NOMO-1 (cell line): Measurements from ENCODE around the gene LRRC37A3.
"Not testable (repeated sequence)": the region's sequence is repeated elsewhere in the genome, so short reads cannot be mapped to it uniquely, and the experiment has no call there.

Experiments used
- DNase-seq, 2 experiments: peaks; one replicate each; lab custom pipeline; 2025; ENCODE audit not compliant: unreplicated experiment in 2 of 2; lab: John Stamatoyannopoulos, UW

LRRC37A3 gene

GRCh38 chr17:64919289-64920025 is at the start of gene LRRC37A3:
LRRC37A3 (minus strand) TSS chr17:64919478; CDS start chr17:64897257, 22,221 bp downstream.
- peak; percentile 91 to 93 for DNase-seq

- peak; percentile 45 to 51 for DNase-seq
Observed at GRCh38 chr17:64965873-64966287, 46.6 kb upstream of the LRRC37A3 start.

DNA sequence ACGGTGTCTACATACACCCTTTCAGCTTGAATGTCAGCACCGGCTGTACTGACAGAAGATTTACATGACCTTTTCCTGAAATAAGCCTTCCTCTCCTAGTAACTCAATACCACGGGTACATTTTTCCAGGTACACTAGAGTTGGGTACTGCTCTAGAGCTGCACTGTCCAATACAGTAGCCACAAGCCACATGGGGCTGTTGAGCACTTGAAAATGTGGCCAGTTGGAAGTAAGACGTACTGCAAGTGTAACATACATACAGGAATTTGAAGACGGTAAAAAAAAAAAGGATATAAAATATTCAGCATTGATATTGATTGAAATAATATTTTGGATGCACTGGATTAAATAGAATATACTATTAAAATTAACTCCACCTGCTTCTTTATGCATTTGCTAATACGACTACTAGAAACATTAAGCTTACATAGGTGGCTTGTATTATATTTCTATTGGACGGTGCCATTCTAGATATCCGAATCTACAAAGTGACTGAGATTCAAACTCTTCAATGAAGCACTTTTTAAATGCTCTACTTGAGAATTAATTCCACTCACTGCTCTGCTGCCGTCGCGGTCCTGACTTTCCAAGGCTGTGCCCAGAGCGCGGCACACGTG is 46.1 kb upstream of the LRRC37A3 start:
- DNase-seq = not testable (repeated sequence)

- DNase-seq = no peak
Observed at GRCh38 chr17:64964796-64965195, 45.5 kb upstream of the LRRC37A3 start.

DNA sequence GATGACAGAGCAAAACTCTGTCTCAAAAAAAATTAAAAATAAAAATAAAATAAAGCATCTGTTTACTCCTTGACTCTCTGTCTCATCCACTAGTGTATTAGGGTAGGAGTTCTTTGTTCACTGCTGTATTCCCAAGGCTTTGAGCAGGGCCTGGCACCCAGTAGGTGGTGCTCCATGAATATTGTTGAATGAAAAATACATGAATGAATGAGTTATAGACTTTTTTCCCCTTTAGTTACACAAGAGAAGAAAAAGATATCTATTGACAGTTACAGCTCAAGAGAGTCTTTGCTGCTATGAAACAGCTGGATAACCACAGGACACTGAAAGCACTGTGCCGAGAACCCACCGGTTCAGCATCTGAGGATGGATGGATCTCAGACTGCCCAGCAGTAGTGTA is 44.5 kb upstream of the LRRC37A3 start:
- DNase-seq = not testable (repeated sequence)

GRCh38 chr17:64961563-64962378 is 42.5 kb upstream of the LRRC37A3 start:
- peak; percentile 70 to 77 for DNase-seq

GRCh38 chr17:64951877-64952276 is 32.6 kb upstream of the LRRC37A3 start:
- no peak for DNase-seq

GRCh38 chr17:64950871-64951270 is 31.6 kb upstream of the LRRC37A3 start:
- DNase-seq = no peak

- DNase-seq = no peak
Observed at GRCh38 chr17:64947152-64947551, 27.9 kb upstream of the LRRC37A3 start.

DNA sequence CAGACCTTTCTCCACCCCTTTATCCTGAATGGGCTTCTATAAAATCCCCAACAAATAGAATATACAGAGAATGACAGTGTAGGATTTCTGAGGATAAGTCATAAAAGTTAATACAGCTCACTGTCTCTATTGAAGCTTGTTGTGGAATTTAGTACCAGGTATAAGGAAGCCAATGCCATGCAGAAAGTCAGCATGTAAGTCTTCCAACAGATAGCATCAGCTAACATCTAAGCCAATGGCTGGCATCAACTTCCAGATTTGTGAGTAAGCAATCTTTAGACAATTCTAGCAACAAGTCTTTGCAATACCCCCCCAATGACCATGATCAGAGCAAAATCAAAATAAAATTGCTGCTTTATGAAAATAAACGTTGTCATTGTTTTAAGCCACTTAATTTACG is 22.5 kb upstream of the LRRC37A3 start:
- no peak for DNase-seq

DNA sequence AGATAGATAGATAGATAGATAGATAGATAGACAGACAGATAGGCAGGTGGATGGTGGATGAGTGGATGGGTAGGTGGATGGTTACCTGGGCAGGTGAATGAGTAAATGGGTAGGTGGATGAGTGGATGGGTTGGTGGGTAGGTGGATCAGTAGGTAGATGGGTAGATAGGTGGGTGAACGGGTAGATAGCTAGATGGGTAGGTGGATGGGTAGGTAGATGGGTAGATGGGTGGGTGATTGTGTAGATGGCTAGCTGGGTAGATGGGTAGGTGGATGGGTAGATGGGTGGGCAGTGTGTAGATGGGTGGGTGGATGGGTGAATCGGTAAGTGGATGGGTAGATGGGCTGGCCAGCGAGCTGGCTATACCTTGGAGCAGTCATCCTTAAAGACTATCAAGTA is 21.8 kb upstream of the LRRC37A3 start:
- no peak for DNase-seq

GRCh38 chr17:64940055-64940454 is 20.8 kb upstream of the LRRC37A3 start:
- no peak for DNase-seq

- peak; percentile 33 to 57 for DNase-seq
Observed at GRCh38 chr17:64938925-64939474, 19.7 kb upstream of the LRRC37A3 start.

GRCh38 chr17:64938290-64938689 is 19.0 kb upstream of the LRRC37A3 start:
- no peak for DNase-seq

- DNase-seq = no peak
Observed at GRCh38 chr17:64936117-64936516, 16.8 kb upstream of the LRRC37A3 start.

DNA sequence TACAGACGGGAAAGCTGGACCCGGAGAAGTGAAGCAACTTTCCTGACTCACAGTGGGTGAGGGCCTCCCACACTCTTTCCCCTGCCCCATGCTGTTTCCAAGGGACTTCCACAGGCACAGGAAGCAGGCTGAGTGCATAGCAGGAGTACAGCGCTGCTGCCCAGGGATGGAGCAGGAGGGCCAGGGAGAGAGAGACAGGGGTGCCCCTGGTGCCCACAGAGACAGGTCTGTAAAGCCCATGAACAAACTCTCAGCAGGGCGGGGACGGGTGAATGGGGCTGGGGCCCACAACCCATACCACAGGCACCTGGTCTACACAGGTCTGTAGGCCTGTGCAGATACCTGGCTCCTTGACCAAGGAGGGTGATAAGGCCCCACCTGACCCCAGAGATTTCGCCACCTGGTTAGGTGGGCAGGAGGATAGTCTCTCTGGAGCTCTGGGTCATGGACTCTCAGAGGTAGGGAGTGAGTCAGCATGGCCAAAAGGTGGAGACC is 15.1 kb upstream of the LRRC37A3 start:
- not testable (repeated sequence) for DNase-seq

DNA sequence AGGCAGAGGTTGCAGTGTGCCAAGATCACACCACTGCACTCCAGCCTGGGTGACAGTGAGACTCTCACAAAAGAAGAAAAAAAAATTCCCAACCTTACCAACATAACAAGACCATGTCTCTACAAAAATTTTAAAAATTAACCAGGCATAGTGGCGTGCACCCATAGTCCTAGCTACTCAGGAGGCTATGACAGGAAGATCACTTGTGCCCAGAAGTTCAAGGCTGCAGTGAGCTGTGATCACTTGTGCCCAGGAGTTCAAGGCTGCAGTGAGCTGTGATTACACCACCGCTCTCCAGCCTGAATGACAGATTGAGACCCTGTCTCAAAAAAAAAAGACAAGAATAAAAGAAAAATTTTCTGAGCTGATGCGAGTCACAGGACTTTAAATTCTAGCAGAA is 13.6 kb upstream of the LRRC37A3 start:
- not testable (repeated sequence) for DNase-seq

- DNase-seq = not testable (repeated sequence)
Observed at GRCh38 chr17:64930374-64930773, 11.1 kb upstream of the LRRC37A3 start.

GRCh38 chr17:64929419-64930209 is 10.3 kb upstream of the LRRC37A3 start:
- not testable (repeated sequence) for DNase-seq

GRCh38 chr17:64928701-64929100 is 9.4 kb upstream of the LRRC37A3 start:
- not testable (repeated sequence) for DNase-seq
